Coronary artery (tissue), 2 donors: ENCODE results near the gene SAFB2.

Experiments
- DNase-seq: peaks from one replicate; pipeline ENCODE4 v3.0.0-alpha.2; 2017; ENCODE audit warnings: low spot score
- H3K27ac ChIP-seq, 2 donors: fragments of 200-600 bp; sonication (generic); one replicate each; pipeline ENCODE4 v1.5.1; 2016 to 2019
- H3K4me3 ChIP-seq: fragments of 200-600 bp; sonication (generic); 2 replicates; pipeline ENCODE4 v1.5.1; 2016; ENCODE audit warnings: mild to moderate bottlenecking, moderate library complexity
- TF ChIP-seq, protein P1 (sequence below): fragments of 200-600 bp; sonication (generic); IDR thresholded peaks from one replicate; pipeline ENCODE4 v1.5.1; 2019; ENCODE audit warnings: antibody characterized with exemption

Gene SAFB2

DNA sequence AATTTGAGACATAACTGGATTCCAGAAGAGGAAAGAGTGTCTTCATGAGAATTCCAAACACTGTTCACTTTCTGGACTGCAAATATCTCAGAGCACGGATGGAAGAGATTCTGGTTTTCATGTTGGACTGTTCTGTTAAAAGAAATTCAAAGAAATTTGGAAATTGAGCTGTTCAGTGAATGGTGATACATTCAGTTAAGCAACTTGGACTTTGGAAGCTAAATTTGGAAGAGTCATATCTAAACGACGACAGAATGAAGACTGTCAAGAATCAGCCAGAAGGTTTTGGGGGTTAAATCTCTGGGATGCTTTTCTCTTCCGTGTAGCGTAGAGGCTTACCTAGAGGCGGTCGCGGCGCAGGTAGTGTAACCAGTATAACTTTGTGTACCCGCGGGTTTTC lies 25.9 kb upstream of the SAFB2 start:
- H3K4me3 ChIP-seq, result no peak overlapping the region
- TF ChIP-seq, protein P1, sequence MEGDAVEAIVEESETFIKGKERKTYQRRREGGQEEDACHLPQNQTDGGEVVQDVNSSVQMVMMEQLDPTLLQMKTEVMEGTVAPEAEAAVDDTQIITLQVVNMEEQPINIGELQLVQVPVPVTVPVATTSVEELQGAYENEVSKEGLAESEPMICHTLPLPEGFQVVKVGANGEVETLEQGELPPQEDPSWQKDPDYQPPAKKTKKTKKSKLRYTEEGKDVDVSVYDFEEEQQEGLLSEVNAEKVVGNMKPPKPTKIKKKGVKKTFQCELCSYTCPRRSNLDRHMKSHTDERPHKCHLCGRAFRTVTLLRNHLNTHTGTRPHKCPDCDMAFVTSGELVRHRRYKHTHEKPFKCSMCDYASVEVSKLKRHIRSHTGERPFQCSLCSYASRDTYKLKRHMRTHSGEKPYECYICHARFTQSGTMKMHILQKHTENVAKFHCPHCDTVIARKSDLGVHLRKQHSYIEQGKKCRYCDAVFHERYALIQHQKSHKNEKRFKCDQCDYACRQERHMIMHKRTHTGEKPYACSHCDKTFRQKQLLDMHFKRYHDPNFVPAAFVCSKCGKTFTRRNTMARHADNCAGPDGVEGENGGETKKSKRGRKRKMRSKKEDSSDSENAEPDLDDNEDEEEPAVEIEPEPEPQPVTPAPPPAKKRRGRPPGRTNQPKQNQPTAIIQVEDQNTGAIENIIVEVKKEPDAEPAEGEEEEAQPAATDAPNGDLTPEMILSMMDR, result no peak
- no peak overlapping the region for H3K27ac ChIP-seq
- DNase-seq, result no peak

DNA sequence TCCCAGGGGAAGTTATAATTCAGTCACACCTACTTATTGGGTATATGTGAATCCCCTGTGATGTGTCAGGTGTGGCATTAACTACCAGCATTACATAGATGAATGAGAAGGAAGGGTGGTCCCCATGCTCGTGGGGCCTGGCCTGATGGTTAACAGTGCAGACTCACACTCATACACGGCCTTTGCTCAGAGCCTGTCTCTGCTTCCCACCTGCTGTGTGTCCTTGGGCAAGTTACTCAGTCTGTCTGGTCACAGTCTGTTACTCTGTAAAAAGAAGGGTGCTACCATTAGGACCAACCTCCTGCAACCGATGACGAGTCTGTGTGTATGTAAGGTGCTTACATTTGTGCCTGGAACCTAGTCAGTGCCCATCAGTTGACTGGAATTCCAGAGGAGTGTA lies 24.1 kb upstream of the SAFB2 start:
- H3K4me3 ChIP-seq, result no peak overlapping the region
- H3K27ac ChIP-seq, result no peak overlapping the region
- DNase-seq, result no peak
- TF ChIP-seq, protein P1, result no peak

DNA sequence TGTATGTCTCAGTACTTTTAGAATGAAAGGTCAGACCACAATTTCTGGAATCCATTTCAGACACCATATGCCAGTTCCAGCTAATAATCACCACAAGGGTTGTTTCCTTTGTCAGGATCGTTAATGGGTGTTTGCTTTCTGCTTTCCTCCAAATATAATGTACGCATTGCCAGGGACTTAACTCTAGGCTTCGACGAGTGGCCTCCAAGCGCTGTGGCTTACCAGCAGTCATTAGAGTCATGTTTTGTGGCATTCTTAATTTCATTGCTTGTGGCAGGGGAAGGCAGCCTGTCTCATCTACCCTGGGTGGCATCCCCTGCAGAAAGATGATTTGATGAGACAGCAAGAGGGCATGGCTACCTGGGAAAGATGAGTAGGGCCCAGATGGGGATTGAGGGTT lies 22.8 kb upstream of the SAFB2 start:
- no peak for DNase-seq
- TF ChIP-seq, protein P1, result no peak
- Histone ChIP-seq H3K27ac (no peak overlapping the region), H3K4me3 (no peak overlapping the region)

DNA sequence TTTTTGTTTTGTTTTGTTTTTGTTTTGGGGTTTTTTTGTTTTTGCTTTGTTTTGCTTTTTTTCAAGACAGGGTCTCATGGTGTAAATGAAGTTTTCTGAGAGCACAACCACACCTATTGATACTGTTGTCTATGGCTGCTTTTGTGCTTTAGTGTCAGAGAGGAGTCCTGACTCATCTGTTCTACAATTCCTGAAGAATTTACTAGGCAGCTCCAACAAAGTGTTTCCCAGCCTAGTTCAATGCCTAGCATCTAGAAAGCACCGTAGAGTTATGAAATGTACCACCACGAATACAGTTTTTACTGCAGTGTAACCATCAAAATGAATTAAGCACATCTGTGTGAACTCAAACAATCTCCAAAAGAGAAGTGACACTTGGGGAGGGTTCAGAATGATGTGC lies 21.5 kb upstream of the SAFB2 start:
- no peak overlapping the region for H3K4me3 ChIP-seq
- DNase-seq, result no peak
- TF ChIP-seq, protein P1, result no peak
- no peak overlapping the region for H3K27ac ChIP-seq

DNA sequence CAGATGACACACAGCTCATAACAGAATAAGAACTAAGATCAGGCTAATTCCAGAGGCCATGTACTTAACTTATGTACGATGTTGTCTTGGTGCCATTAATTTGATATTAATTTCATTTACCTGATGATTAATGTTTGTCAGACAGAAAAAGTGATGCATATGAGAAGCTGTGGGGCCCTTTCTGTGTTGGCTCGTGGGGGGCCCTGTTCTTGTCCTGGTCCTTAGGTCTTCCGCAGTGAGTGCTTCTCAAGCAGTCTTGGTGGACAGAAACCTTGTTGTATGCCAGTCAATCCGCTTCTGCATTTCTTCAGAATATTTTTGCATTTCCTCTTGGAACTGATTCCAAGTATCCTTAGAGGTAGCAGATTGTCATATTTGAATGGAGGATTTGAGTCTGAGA lies 20.5 kb upstream of the SAFB2 start:
- TF ChIP-seq, protein P1, result no peak
- no peak overlapping the region for H3K4me3 ChIP-seq
- H3K27ac ChIP-seq, result no peak overlapping the region
- DNase-seq, result no peak

DNA sequence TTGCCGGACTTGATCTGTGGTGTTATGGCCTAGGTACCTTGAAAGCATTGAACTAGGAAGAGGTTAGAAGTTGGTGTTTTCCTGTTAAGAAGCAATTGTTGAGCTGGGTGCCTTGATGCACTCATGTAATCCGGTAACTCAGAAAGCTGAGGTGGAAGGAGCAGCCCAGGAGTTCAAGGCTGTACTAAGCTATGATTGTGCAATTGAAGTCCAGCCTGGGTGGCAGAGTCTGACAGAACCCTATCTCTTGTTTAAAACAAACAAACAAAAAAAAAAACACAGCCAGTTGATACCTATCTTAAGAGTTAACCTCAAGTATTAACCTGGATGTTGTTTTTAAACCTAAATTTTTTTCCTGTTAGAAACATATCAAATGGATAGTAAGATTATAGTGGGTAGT lies 19.6 kb upstream of the SAFB2 start:
- H3K4me3 ChIP-seq, result no peak overlapping the region
- H3K27ac ChIP-seq, result no peak overlapping the region
- DNase-seq, result no peak
- TF ChIP-seq, protein P1, result no peak

DNA sequence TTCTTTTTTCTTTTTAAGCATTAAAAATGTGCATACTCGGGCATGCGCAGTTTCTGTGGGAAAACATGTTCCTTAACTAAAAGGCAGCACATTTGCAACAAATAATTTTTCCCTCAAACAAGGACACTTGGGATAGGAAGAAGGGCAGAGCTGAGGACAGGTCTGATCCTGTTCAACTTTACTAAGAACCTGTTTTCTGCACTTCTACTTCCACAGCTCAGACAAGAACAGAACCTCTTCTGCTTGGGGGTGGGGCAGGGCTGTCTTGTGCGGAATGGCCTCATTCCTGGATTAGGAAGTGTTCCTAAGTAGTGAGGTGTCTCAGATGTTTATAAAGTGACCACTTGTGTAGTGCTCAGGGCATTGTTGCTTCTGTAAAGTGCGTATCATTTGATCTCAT lies 18.6 kb upstream of the SAFB2 start:
- DNase-seq, result no peak
- TF ChIP-seq, protein P1, result no peak
- Histone ChIP-seq H3K27ac (no peak overlapping the region), H3K4me3 (no peak overlapping the region)
